SK-N-SH treated with all-trans-retinoic acid at 6 μM for 48 hours (cell line): ENCODE data around the gene SETD1A.

ENCODE experiments used
- ATAC-seq: fragments of 200-7000 bp; cut with Tn5 transposase; 3 replicates; pipeline ENCODE4 v1.9.1; 2020; ENCODE audit warnings: mild to moderate bottlenecking, moderate library complexity
- ARNTL ChIP-seq: fragments of 450-650 bp; formaldehyde crosslinking; IDR thresholded peaks from 2 replicates; pipeline ENCODE4 v1.5.0; 2020; ENCODE audit warnings: low read depth, mild to moderate bottlenecking, moderate library complexity, borderline replicate concordance
- BACH2 ChIP-seq: fragments of 250-450 bp; sonication (Bioruptor Pico); IDR thresholded peaks from 2 replicates; pipeline ENCODE4 v1.9.0; 2021; ENCODE audit warnings: mild to moderate bottlenecking, borderline replicate concordance
- CREB5 ChIP-seq: fragments of 250-450 bp; sonication (Bioruptor Pico); IDR thresholded peaks from 2 replicates; pipeline ENCODE4 v1.5.1; 2020; ENCODE audit warnings: low read depth, mild to moderate bottlenecking, moderate library complexity
- CSDC2 ChIP-seq: fragments of 250-450 bp; sonication (Bioruptor Pico); IDR thresholded peaks from 2 replicates; pipeline ENCODE4 v1.5.0; 2020; ENCODE audit warnings: mild to moderate bottlenecking, moderate library complexity
- CSRNP3 ChIP-seq: fragments of 250-450 bp; sonication (Bioruptor Pico); IDR thresholded peaks from 2 replicates; pipeline ENCODE4 v1.5.1; 2021; ENCODE audit warnings: mild to moderate bottlenecking, moderate library complexity
- ESRRG ChIP-seq: fragments of 250-450 bp; sonication (Bioruptor Pico); IDR thresholded peaks from 2 replicates; pipeline ENCODE4 v1.6.1; 2021; ENCODE audit warnings: mild to moderate bottlenecking
- ISL1 ChIP-seq: fragments of 250-450 bp; sonication (Bioruptor Pico); IDR thresholded peaks from 2 replicates; pipeline ENCODE4 v2.1.2; 2022; ENCODE audit warnings: mild to moderate bottlenecking, moderate library complexity
- OSR1 ChIP-seq: fragments of 250-450 bp; sonication (Bioruptor Pico); IDR thresholded peaks from 2 replicates; pipeline ENCODE4 v1.8.0; 2022; ENCODE audit warnings: moderate library complexity, mild to moderate bottlenecking, inconsistent platforms
- PATZ1 ChIP-seq: fragments of 250-450 bp; sonication (Bioruptor Pico); IDR thresholded peaks from 2 replicates; pipeline ENCODE4 v1.8.0; 2020; ENCODE audit warnings: mild to moderate bottlenecking, moderate library complexity, borderline replicate concordance
- PPARA ChIP-seq: fragments of 250-450 bp; sonication (Bioruptor Pico); IDR thresholded peaks from 2 replicates; pipeline ENCODE4 v1.5.0; 2020; ENCODE audit warnings: mild to moderate bottlenecking, borderline replicate concordance
- RARB ChIP-seq: fragments of 250-450 bp; sonication (Bioruptor Pico); IDR thresholded peaks from 2 replicates; pipeline ENCODE4 v1.8.0; 2021; ENCODE audit warnings: mild to moderate bottlenecking, moderate library complexity
- TCF4 ChIP-seq: fragments of 250-450 bp; sonication (Bioruptor Pico); IDR thresholded peaks from 2 replicates; pipeline ENCODE4 v1.8.0; 2021; ENCODE audit warnings: mild to moderate bottlenecking, moderate library complexity, borderline replicate concordance
- TOX ChIP-seq: fragments of 250-450 bp; sonication (Bioruptor Pico); IDR thresholded peaks from 2 replicates; pipeline ENCODE4 v1.8.0; 2021; ENCODE audit warnings: mild to moderate bottlenecking, moderate library complexity, borderline replicate concordance
- TSHZ2 ChIP-seq: fragments of 250-450 bp; sonication (Bioruptor Pico); IDR thresholded peaks from 2 replicates; pipeline ENCODE4 v1.5.0; 2020; ENCODE audit warnings: mild to moderate bottlenecking, moderate library complexity
- ZFP3 ChIP-seq: fragments of 250-450 bp; sonication (Bioruptor Pico); IDR thresholded peaks from 2 replicates; pipeline ENCODE4 v1.5.0; 2020; ENCODE audit warnings: mild to moderate bottlenecking, moderate library complexity
- ZFP30 ChIP-seq: fragments of 450-650 bp; formaldehyde crosslinking; IDR thresholded peaks from 2 replicates; pipeline ENCODE4 v1.5.0; 2022; ENCODE audit warnings: mild to moderate bottlenecking, moderate library complexity
- ZNF565 ChIP-seq: fragments of 450-650 bp; formaldehyde crosslinking; conservative IDR thresholded peaks from 2 replicates; pipeline ENCODE4 v1.5.0; 2020; ENCODE audit warnings: low read depth, mild to moderate bottlenecking, moderate library complexity
- ZNF70 ChIP-seq: fragments of 450-650 bp; formaldehyde crosslinking; IDR thresholded peaks from 2 replicates; pipeline ENCODE4 v1.5.0; 2020; ENCODE audit warnings: mild to moderate bottlenecking, moderate library complexity
- ZNF8 ChIP-seq: fragments of 450-650 bp; formaldehyde crosslinking; IDR thresholded peaks from 2 replicates; pipeline ENCODE4 v1.5.0; 2020; ENCODE audit warnings: mild to moderate bottlenecking, moderate library complexity

SETD1A gene

GRCh38 chr16:31023627-31024226, 66.2 kb downstream of the SETD1A start:
- no peak for ATAC-seq

GRCh38 chr16:31025339-31025738, 67.8 kb downstream of the SETD1A start:
- no peak for TF ChIP-seq CREB5 (CRISPR knock-in tag)
- no peak for TF ChIP-seq ZNF70 (CRISPR knock-in tag)
- no peak for TF ChIP-seq OSR1 (CRISPR knock-in tag)
- TF ChIP-seq, all 23 proteins: peak for 0
- no peak for ATAC-seq

More at GRCh38 chr16:31023627-31024226, 66.2 kb downstream of the SETD1A start:
- TF ChIP-seq CSDC2 (no peak), BACH2 (CRISPR knock-in tag) (no peak), CSRNP3 (CRISPR knock-in tag) (no peak)

- ATAC-seq, result no peak
- TF ChIP-seq RARB (CRISPR knock-in tag), result no peak
- no peak for TF ChIP-seq PPARA
- no peak for TF ChIP-seq BACH2 (CRISPR knock-in tag)
- TF ChIP-seq ARNTL (CRISPR knock-in tag), result no peak
- TF ChIP-seq OSR1 (CRISPR knock-in tag), result no peak
- no peak for TF ChIP-seq CSRNP3 (CRISPR knock-in tag)
- TF ChIP-seq TOX (CRISPR knock-in tag), result no peak
- no peak for TF ChIP-seq ZFP30
- TF ChIP-seq TSHZ2 (CRISPR knock-in tag), result no peak
- no peak for TF ChIP-seq ZNF8
- no peak for TF ChIP-seq ISL1
- no peak for TF ChIP-seq ZFP3 (CRISPR knock-in tag)
- TF ChIP-seq CREB5 (CRISPR knock-in tag), result no peak
- no peak for TF ChIP-seq ESRRG (CRISPR knock-in tag)
- TF ChIP-seq ZNF565 (CRISPR knock-in tag), result no peak
- no peak for TF ChIP-seq PATZ1 (CRISPR knock-in tag)
Observed at GRCh38 chr16:31029272-31029671, 71.7 kb downstream of the SETD1A start.

- TF ChIP-seq TCF4 (CRISPR knock-in tag) (no peak), RARB (CRISPR knock-in tag) (no peak), ZFP3 (CRISPR knock-in tag) (no peak)
- ATAC-seq, result no peak
Observed at GRCh38 chr16:31031276-31031675, 73.7 kb downstream of the SETD1A start.
